Measurements from ENCODE around the gene MPIG6B. TPM values are rescaled to one million over a fixed set of nuclear protein-coding genes. Genes with fewer than 3 reads are reported as not detected.

The MPIG6B gene
- total and polyA plus RNA-seq, 4 donors: 0.08 to 10.7 (median 0.24) TPM

DNA sequence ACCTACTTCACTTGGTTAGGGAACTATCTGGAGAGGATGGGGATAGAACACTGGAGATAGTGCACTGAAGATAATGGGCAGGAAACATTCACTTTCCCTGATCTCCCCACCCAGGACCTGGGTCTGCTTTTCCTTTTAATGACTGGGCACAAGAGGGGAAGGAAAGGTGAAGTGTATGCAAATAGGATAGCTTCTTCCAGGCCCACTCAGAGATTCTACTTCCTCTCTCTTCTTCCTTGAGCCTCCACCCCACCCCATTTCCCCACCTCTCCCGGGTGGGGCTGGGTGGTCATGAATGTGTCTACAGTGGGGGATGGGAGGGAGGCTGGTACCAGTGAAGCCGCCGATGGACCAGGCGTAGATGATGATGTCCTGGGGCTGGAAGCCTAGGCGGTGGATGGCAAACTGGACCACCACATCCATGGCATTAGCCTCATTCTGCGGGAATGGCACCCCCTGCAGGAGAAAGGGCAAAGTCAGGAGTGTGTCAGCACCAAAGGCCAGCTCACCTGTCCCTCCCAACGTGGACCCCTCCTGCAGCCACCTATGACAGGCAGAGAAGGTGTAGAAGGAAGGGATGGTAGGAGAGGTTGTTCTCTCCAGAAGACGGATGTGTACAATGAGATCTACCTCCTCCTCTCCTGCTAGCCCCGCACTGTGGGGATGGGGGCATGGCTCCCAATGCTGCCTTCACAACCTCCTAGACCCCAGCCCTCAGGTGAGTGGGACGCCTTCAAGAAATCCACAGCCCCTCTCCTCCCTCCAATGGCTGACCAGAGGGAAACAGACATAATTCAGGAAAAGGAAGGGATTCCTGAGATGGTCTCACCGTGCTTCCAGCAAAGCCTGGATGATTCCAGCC, 33.7 kb upstream of the MPIG6B start:
- peaks cover 4 to 82% (median 61%) of the 10 kb centered on the region in 4 donors for H3K36me3 ChIP-seq (ENCODE audit: control insufficient read depth in 4 of 4, insufficient read depth in 3 of 4, low read depth in 1 of 4, low read length in 3 of 4)
- H3K9ac ChIP-seq (ENCODE audit: low read depth in 1 of 2, low read length in 2 of 2): no peak overlapping the region
- TF ChIP-seq RAD21 (IDR thresholded peaks at IDR 0.05) (peak in 1 of 2 donors; percentile 17), RXRA (IDR thresholded peaks at IDR 0.05) (no peak)
- no peak for DNase-seq (ENCODE audit: low spot score)
- no peaks in the 10 kb centered on the region for H3K27me3 ChIP-seq (ENCODE audit: control insufficient read depth in 4 of 4, insufficient read depth in 4 of 4, low read length in 3 of 4)
- WGBS: 85% methylated on average over 11 of the region's 11 CpGs
- H3K27ac ChIP-seq (ENCODE audit: low read depth in 1 of 2, low read length in 2 of 2): no peak overlapping the region
- no peaks in the 10 kb centered on the region for H3K9me3 ChIP-seq (ENCODE audit: control insufficient read depth in 4 of 4, low read length in 3 of 4)
- no peak overlapping the region for H3K4me3 ChIP-seq (ENCODE audit: low read depth in 1 of 3, low read length in 3 of 3)
- H3K4me1 ChIP-seq (ENCODE audit: control insufficient read depth in 4 of 4, insufficient read depth in 4 of 4, low read length in 3 of 4): no peaks in the 10 kb centered on the region

- Histone ChIP-seq H3K27ac (ENCODE audit: low read depth in 1 of 2, low read length in 2 of 2) (no peak overlapping the region), H3K4me3 (ENCODE audit: low read depth in 1 of 3, low read length in 3 of 3) (no peak overlapping the region), H3K9ac (ENCODE audit: low read depth in 1 of 2, low read length in 2 of 2) (no peak overlapping the region), H3K27me3 (ENCODE audit: control insufficient read depth in 4 of 4, insufficient read depth in 4 of 4, low read length in 3 of 4) (no peaks in the 10 kb centered on the region), H3K36me3 (ENCODE audit: control insufficient read depth in 4 of 4, insufficient read depth in 3 of 4, low read depth in 1 of 4, low read length in 3 of 4) (peaks cover 4 to 88% (median 65%) of the 10 kb centered on the region in 4 donors), H3K9me3 (ENCODE audit: control insufficient read depth in 4 of 4, low read length in 3 of 4) (no peaks in the 10 kb centered on the region), H3K4me1 (ENCODE audit: control insufficient read depth in 4 of 4, insufficient read depth in 4 of 4, low read length in 3 of 4) (no peaks in the 10 kb centered on the region)
- TF ChIP-seq, protein P1, sequence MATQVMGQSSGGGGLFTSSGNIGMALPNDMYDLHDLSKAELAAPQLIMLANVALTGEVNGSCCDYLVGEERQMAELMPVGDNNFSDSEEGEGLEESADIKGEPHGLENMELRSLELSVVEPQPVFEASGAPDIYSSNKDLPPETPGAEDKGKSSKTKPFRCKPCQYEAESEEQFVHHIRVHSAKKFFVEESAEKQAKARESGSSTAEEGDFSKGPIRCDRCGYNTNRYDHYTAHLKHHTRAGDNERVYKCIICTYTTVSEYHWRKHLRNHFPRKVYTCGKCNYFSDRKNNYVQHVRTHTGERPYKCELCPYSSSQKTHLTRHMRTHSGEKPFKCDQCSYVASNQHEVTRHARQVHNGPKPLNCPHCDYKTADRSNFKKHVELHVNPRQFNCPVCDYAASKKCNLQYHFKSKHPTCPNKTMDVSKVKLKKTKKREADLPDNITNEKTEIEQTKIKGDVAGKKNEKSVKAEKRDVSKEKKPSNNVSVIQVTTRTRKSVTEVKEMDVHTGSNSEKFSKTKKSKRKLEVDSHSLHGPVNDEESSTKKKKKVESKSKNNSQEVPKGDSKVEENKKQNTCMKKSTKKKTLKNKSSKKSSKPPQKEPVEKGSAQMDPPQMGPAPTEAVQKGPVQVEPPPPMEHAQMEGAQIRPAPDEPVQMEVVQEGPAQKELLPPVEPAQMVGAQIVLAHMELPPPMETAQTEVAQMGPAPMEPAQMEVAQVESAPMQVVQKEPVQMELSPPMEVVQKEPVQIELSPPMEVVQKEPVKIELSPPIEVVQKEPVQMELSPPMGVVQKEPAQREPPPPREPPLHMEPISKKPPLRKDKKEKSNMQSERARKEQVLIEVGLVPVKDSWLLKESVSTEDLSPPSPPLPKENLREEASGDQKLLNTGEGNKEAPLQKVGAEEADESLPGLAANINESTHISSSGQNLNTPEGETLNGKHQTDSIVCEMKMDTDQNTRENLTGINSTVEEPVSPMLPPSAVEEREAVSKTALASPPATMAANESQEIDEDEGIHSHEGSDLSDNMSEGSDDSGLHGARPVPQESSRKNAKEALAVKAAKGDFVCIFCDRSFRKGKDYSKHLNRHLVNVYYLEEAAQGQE (IDR thresholded peaks at IDR 0.05): no peak
- TF ChIP-seq EGR1 (IDR thresholded peaks at IDR 0.05; ENCODE audit: low read depth in 2 of 2): no peak
- no peak for TF ChIP-seq FOXA2 (IDR thresholded peaks at IDR 0.05)
- TF ChIP-seq HNF4A (conservative IDR thresholded peaks at IDR 0.05): no peak
- no peak for TF ChIP-seq RAD21 (IDR thresholded peaks at IDR 0.05)
- TF ChIP-seq, protein P2, sequence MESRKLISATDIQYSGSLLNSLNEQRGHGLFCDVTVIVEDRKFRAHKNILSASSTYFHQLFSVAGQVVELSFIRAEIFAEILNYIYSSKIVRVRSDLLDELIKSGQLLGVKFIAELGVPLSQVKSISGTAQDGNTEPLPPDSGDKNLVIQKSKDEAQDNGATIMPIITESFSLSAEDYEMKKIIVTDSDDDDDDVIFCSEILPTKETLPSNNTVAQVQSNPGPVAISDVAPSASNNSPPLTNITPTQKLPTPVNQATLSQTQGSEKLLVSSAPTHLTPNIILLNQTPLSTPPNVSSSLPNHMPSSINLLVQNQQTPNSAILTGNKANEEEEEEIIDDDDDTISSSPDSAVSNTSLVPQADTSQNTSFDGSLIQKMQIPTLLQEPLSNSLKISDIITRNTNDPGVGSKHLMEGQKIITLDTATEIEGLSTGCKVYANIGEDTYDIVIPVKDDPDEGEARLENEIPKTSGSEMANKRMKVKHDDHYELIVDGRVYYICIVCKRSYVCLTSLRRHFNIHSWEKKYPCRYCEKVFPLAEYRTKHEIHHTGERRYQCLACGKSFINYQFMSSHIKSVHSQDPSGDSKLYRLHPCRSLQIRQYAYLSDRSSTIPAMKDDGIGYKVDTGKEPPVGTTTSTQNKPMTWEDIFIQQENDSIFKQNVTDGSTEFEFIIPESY (IDR thresholded peaks at IDR 0.05): no peak
- TF ChIP-seq YY1 (IDR thresholded peaks at IDR 0.05): no peak
- no peak for TF ChIP-seq SP1 (IDR thresholded peaks at IDR 0.05)
- 70% methylated on average over 10 of the region's 10 CpGs for WGBS
- peak; percentile 54 for DNase-seq (ENCODE audit: low spot score)
Measured at GRCh38 chr6:31690231-31691077, 32.7 kb upstream of the MPIG6B start.

DNA sequence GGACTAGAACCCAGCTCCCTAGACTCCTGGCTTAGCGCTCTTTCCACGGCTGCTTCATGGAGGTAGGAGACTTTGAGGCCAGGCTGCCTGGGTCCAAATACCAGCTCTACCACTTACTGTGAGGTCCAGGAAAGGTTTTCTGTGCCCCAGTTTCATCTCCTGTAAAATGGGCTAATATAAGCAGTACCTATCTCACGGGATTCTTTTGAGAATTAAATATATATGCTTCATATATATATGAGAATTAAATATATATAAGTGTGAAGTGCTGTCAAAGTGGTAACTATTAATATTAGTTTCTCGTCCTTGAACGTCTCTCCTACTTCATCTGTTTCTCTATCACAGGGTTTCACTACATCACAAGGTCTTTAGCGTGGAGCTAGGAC, 32.1 kb upstream of the MPIG6B start:
- no peak overlapping the region for H3K4me3 ChIP-seq (ENCODE audit: low read depth in 1 of 3, low read length in 3 of 3)
- WGBS: 94% methylated on average over 6 of the region's 6 CpGs
- H3K9me3 ChIP-seq (ENCODE audit: control insufficient read depth in 4 of 4, low read length in 3 of 4): no peaks in the 10 kb centered on the region
- H3K9ac ChIP-seq (ENCODE audit: low read depth in 1 of 2, low read length in 2 of 2): no peak overlapping the region
- DNase-seq (ENCODE audit: low spot score): no peak
- no peaks in the 10 kb centered on the region for H3K4me1 ChIP-seq (ENCODE audit: control insufficient read depth in 4 of 4, insufficient read depth in 4 of 4, low read length in 3 of 4)
- no peak overlapping the region for H3K27ac ChIP-seq (ENCODE audit: low read depth in 1 of 2, low read length in 2 of 2)
- no peaks in the 10 kb centered on the region for H3K27me3 ChIP-seq (ENCODE audit: control insufficient read depth in 4 of 4, insufficient read depth in 4 of 4, low read length in 3 of 4)
- H3K36me3 ChIP-seq (ENCODE audit: control insufficient read depth in 4 of 4, insufficient read depth in 3 of 4, low read depth in 1 of 4, low read length in 3 of 4): peaks cover 4 to 87% (median 64%) of the 10 kb centered on the region in 4 donors
- TF ChIP-seq RAD21 (IDR thresholded peaks at IDR 0.05) (no peak), JUND (IDR thresholded peaks at IDR 0.05) (no peak), HNF4G (IDR thresholded peaks at IDR 0.05) (no peak), GABPA (IDR thresholded peaks at IDR 0.05 in 1 of 2, conservative IDR thresholded peaks at IDR 0.05 in 1 of 2) (no peak), FOXA1 (IDR thresholded peaks at IDR 0.05) (no peak), RXRA (IDR thresholded peaks at IDR 0.05) (no peak), NR2F2 (IDR thresholded peaks at IDR 0.05) (no peak)
- TF ChIP-seq, protein P1 (IDR thresholded peaks at IDR 0.05): no peak
- TF ChIP-seq, protein P2 (IDR thresholded peaks at IDR 0.05): no peak
